ENCODE measurements around the gene ERGIC1.

- TF ChIP-seq, protein P1, sequence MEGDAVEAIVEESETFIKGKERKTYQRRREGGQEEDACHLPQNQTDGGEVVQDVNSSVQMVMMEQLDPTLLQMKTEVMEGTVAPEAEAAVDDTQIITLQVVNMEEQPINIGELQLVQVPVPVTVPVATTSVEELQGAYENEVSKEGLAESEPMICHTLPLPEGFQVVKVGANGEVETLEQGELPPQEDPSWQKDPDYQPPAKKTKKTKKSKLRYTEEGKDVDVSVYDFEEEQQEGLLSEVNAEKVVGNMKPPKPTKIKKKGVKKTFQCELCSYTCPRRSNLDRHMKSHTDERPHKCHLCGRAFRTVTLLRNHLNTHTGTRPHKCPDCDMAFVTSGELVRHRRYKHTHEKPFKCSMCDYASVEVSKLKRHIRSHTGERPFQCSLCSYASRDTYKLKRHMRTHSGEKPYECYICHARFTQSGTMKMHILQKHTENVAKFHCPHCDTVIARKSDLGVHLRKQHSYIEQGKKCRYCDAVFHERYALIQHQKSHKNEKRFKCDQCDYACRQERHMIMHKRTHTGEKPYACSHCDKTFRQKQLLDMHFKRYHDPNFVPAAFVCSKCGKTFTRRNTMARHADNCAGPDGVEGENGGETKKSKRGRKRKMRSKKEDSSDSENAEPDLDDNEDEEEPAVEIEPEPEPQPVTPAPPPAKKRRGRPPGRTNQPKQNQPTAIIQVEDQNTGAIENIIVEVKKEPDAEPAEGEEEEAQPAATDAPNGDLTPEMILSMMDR (IDR thresholded peaks at IDR 0.05): no peak
- no peak for TF ChIP-seq POLR2A (IDR thresholded peaks at IDR 0.05)
Measured at GRCh38 chr5:172805018-172805683, 28.9 kb upstream of the ERGIC1 start.

All from body of pancreas (tissue), 4 donors.